Caco-2 (cell line): Measurements from ENCODE around the gene TCHP. TPM values are rescaled to one million over a fixed set of nuclear protein-coding genes. Genes with fewer than 3 reads are reported as not detected.

Source experiments
- BruUV-seq: library from RNA; stranded (reverse); fragments of 400-500 nt; replicated peaks from 2 replicates; lab custom pipeline; 2021; lab: Mats Ljungman, UMichigan
- CTCF ChIA-PET: fragments of 300-600 bp; sonication (Branson Sonifier 250); formaldehyde crosslinking; loops from one replicate; lab custom pipeline; 2022; ENCODE audit warnings: antibody characterized with exemption; lab: Charles Lee
- POLR2A ChIA-PET: fragments of 300-600 bp; sonication (Branson Sonifier 250); formaldehyde crosslinking; loops from one replicate; lab custom pipeline; 2022; ENCODE audit warnings: antibody characterized with exemption; lab: Charles Lee
- DNase-seq, 2 experiments: peaks; one replicate each; pipeline versions ENCODE4 v3.0.0 to v3.0.0-alpha.2; 2020 to 2022
- H3K27me3 ChIP-seq: replicated peaks from 2 replicates; pipeline ENCODE4 v1.6.0; 2011; ENCODE audit warnings: low read length; ENCODE audit not compliant: control insufficient read depth, insufficient read depth
- H3K36me3 ChIP-seq: 2 replicates; pipeline ENCODE4 v1.5.1; 2011; ENCODE audit warnings: low read length; ENCODE audit not compliant: control insufficient read depth, insufficient read depth
- H3K4me1 ChIP-seq: fragments of 250-450 bp; sonication (Bioruptor Pico); 2 replicates; pipeline ENCODE4 v1.5.1; 2020; ENCODE audit warnings: mild to moderate bottlenecking
- H3K4me3 ChIP-seq: 2 replicates; pipeline ENCODE4 v1.5.1; 2011; ENCODE audit warnings: low read depth, mild to moderate bottlenecking, control low read depth, low read length
- H3K9me3 ChIP-seq: fragments of 250-450 bp; sonication (Bioruptor Pico); 2 replicates; pipeline ENCODE4 v1.5.1; 2020; ENCODE audit warnings: mild to moderate bottlenecking, moderate library complexity
- H3K27ac Mint-ChIP-seq: one replicate; pipeline ENCODE4 v1.8.0; 2022; ENCODE audit warnings: mixed read lengths; ENCODE audit not compliant: unreplicated experiment
- H3K27me3 Mint-ChIP-seq: one replicate; pipeline ENCODE4 v1.8.0; 2022; ENCODE audit warnings: mixed read lengths; ENCODE audit not compliant: insufficient read depth, unreplicated experiment
- H3K36me3 Mint-ChIP-seq: one replicate; pipeline ENCODE4 v1.8.0; 2022; ENCODE audit warnings: mild to moderate bottlenecking, mixed read lengths; ENCODE audit not compliant: insufficient read depth, unreplicated experiment
- H3K4me1 Mint-ChIP-seq: one replicate; pipeline ENCODE4 v1.8.0; 2022; ENCODE audit warnings: low read depth, mixed read lengths; ENCODE audit not compliant: unreplicated experiment
- H3K4me3 Mint-ChIP-seq: one replicate; pipeline ENCODE4 v1.8.0; 2022; ENCODE audit warnings: mild to moderate bottlenecking, moderate library complexity, mixed read lengths; ENCODE audit not compliant: unreplicated experiment
- H3K9me3 Mint-ChIP-seq: one replicate; pipeline ENCODE4 v1.8.0; 2022; ENCODE audit warnings: mixed read lengths; ENCODE audit not compliant: unreplicated experiment
- intact Hi-C: fragments of 100-400 bp; cut with micrococcal nuclease; formaldehyde crosslinking; loops from one replicate; pipeline ENCODE4 v1.10.0; 2022; ENCODE audit not compliant: unreplicated experiment
- total RNA-seq: library from RNA; stranded (reverse); gene quantifications from 2 replicates; pipeline ENCODE4 v1.2.3, GENCODE V29; 2022
- TF ChIP-seq, protein P1 (sequence below), 2 experiments: fragments of 200-600 bp in 1 of 2; IDR thresholded peaks; 1 replicate in 1 of 2; 2 replicates in 1 of 2; pipeline versions ENCODE4 v1.5.1 to v1.8.0; 2011 to 2022; ENCODE audit warnings: antibody characterized with exemption in 1 of 2, control low read depth in 1 of 2, inconsistent platforms in 1 of 2, low read depth in 1 of 2, low read length in 1 of 2, mild to moderate bottlenecking in 1 of 2, moderate library complexity in 1 of 2; ENCODE audit not compliant: insufficient read depth in 1 of 2, severe bottlenecking in 1 of 2, unreplicated experiment in 1 of 2

Gene TCHP
- total RNA-seq, 1 experiment from 2014 or later = 17.7 TPM

DNA sequence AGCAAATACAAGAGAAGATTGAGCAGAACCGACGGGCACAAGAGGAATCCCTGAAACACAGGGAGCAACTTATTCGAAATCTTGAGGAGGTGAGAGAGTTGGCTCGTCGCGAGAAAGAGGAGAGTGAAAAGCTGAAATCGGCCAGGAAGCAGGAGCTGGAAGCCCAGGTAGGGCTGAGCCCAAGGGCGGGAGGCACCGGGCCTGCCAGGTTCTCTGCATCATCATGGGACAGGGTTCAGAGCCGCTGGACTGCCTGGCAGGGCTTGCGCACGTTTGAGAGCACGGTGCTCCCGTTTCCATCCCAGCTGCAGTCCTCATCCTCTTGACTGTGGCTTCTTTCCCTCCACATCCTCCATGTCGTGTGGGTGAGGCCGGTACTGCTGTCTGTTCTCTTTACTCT, 14.4 kb downstream of the TCHP start:
- H3K36me3 ChIP-seq = no peaks in the 10 kb centered on the region; the same call in none of the 2 replicates
- Mint-ChIP-seq H3K27me3 (no peaks in the 10 kb centered on the region), H3K9me3 (no peaks in the 10 kb centered on the region), H3K4me3 (no peak overlapping the region), H3K4me1 (no peaks in the 10 kb centered on the region), H3K27ac (no peak overlapping the region), H3K36me3 (peaks cover 32% of the 10 kb centered on the region)
- no peaks in the 10 kb centered on the region for H3K27me3 ChIP-seq
- CTCF ChIA-PET = no interaction called here
- TF ChIP-seq, protein P1, sequence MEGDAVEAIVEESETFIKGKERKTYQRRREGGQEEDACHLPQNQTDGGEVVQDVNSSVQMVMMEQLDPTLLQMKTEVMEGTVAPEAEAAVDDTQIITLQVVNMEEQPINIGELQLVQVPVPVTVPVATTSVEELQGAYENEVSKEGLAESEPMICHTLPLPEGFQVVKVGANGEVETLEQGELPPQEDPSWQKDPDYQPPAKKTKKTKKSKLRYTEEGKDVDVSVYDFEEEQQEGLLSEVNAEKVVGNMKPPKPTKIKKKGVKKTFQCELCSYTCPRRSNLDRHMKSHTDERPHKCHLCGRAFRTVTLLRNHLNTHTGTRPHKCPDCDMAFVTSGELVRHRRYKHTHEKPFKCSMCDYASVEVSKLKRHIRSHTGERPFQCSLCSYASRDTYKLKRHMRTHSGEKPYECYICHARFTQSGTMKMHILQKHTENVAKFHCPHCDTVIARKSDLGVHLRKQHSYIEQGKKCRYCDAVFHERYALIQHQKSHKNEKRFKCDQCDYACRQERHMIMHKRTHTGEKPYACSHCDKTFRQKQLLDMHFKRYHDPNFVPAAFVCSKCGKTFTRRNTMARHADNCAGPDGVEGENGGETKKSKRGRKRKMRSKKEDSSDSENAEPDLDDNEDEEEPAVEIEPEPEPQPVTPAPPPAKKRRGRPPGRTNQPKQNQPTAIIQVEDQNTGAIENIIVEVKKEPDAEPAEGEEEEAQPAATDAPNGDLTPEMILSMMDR (IDR thresholded peaks at IDR 0.05; ENCODE audit: insufficient read depth in 1 of 2, low read depth in 1 of 2, low read length in 1 of 2, severe bottlenecking in 1 of 2, unreplicated experiment in 1 of 2) = no peak
- H3K4me1 ChIP-seq = no peaks in the 10 kb centered on the region
- POLR2A ChIA-PET = interaction anchor here (0.5 kb wide), 1 partner anchor 14 kb away, joined by 3 read pairs; no protein-coding TSS in a partner anchor
- intact Hi-C loops = no loop called here
- H3K9me3 ChIP-seq = no peaks in the 10 kb centered on the region
- no peak overlapping the region for H3K4me3 ChIP-seq
- no TSS peak for BruUV-seq
- DNase-seq = no peak

- no peak overlapping the region for H3K4me3 Mint-ChIP-seq
- DNase-seq = no peak
- CTCF ChIA-PET = no interaction called here
- POLR2A ChIA-PET = no interaction called here
- peaks cover 32% of the 10 kb centered on the region for H3K36me3 Mint-ChIP-seq
- no peaks in the 10 kb centered on the region for H3K27me3 Mint-ChIP-seq
- Histone ChIP-seq H3K36me3 (peaks cover 1% of the 10 kb centered on the region), H3K4me3 (no peak overlapping the region), H3K9me3 (no peaks in the 10 kb centered on the region), H3K27me3 (no peaks in the 10 kb centered on the region), H3K4me1 (no peaks in the 10 kb centered on the region)
- H3K9me3 Mint-ChIP-seq = no peaks in the 10 kb centered on the region
- intact Hi-C loops = no loop called here
- TF ChIP-seq, protein P1 (IDR thresholded peaks at IDR 0.05; ENCODE audit: insufficient read depth in 1 of 2, low read depth in 1 of 2, low read length in 1 of 2, severe bottlenecking in 1 of 2, unreplicated experiment in 1 of 2) = no peak
- no TSS peak for BruUV-seq
- H3K4me1 Mint-ChIP-seq = no peaks in the 10 kb centered on the region
- H3K27ac Mint-ChIP-seq = no peak overlapping the region
Observed at GRCh38 chr12:109915171-109916040, 15.3 kb downstream of the TCHP start.

GRCh38 chr12:109916045-109916444, 16.0 kb downstream of the TCHP start:
- Mint-ChIP-seq H3K27me3 (no peaks in the 10 kb centered on the region), H3K4me1 (no peaks in the 10 kb centered on the region), H3K36me3 (peaks cover 26% of the 10 kb centered on the region), H3K4me3 (no peak overlapping the region), H3K9me3 (no peaks in the 10 kb centered on the region), H3K27ac (no peak overlapping the region)
- no peaks in the 10 kb centered on the region for H3K27me3 ChIP-seq
- no peak overlapping the region for H3K4me3 ChIP-seq
- ChIA-PET POLR2A (no interaction called here), CTCF (interaction anchor here (0.5 kb wide), 1 partner anchor 336 kb away, joined by 4 read pairs; no protein-coding TSS in a partner anchor)
- peaks cover 1% of the 10 kb centered on the region; the same call in 1 of the 2 replicates for H3K36me3 ChIP-seq
- no peak for DNase-seq
- no peaks in the 10 kb centered on the region for H3K4me1 ChIP-seq
- intact Hi-C loops = no loop called here
- BruUV-seq = no TSS peak
- TF ChIP-seq, protein P1 (IDR thresholded peaks at IDR 0.05; ENCODE audit: insufficient read depth in 1 of 2, low read depth in 1 of 2, low read length in 1 of 2, severe bottlenecking in 1 of 2, unreplicated experiment in 1 of 2) = no peak
- H3K9me3 ChIP-seq = no peaks in the 10 kb centered on the region
